K562 (cell line): ENCODE data around the gene UBE2V1. TPM values are rescaled to one million over a fixed set of nuclear protein-coding genes. Genes with fewer than 3 reads are reported as not detected.
A peak's percentile ranks its signal among the peaks of the same experiment; 100 is the strongest.

Experiments
- BCOR ChIP-seq: fragments of 450-650 bp; IDR thresholded peaks from 2 replicates; pipeline ENCODE4 v1.6.1; 2016
- HDAC3 ChIP-seq: fragments of 450-650 bp; IDR thresholded peaks from 2 replicates; pipeline ENCODE4 v1.6.1; 2018; ENCODE audit warnings: borderline replicate concordance, mild to moderate bottlenecking, moderate library complexity; ENCODE audit not compliant: partially characterized antibody
- SOX6 ChIP-seq: fragments of 450-650 bp; IDR thresholded peaks from 2 replicates; pipeline ENCODE4 v1.6.1; 2014; ENCODE audit warnings: mild to moderate bottlenecking
- TAF7 ChIP-seq: fragments of 450-650 bp; IDR thresholded peaks from 2 replicates; pipeline ENCODE4 v1.6.1; 2016; ENCODE audit warnings: missing genetic modification characterization, missing compliant biosample characterization
- polyA plus RNA-seq, 8 experiments: library from polyadenylated mRNA; depleted of rRNA in 4 of 8; stranded (reverse) in 5 of 8; unstranded in 3 of 8; fragments of >200 nt; fragmentation: Nextera tagmentation in 2 of 8; fragmentation: Illumina TruSeq in 1 of 8; extraction: Ambion mirVana in 2 of 8; extraction: Trizol in 1 of 8; gene quantifications; 2 replicates each; pipeline versions ENCODE4 v1.2.1 to v1.2.3, GENCODE V29; 2011 to 2014; ENCODE audit warnings: inconsistent platforms in 1 of 8, missing spikeins in 1 of 8
- total RNA-seq, 7 experiments: library from RNA; depleted of rRNA in 6 of 7; stranded (reverse); fragments of >200 nt in 6 of 7; fragmentation: Illumina TruSeq in 2 of 7; extraction: Trizol in 2 of 7; gene quantifications; 2 replicates each; pipeline versions ENCODE4 v1.2.1 to v1.2.3, GENCODE V29; 2011 to 2021; ENCODE audit warnings: low replicate concordance in 1 of 7
- TF ChIP-seq, protein P1 (sequence below), 2 experiments: IDR thresholded peaks; 2 replicates each; pipeline ENCODE4 v1.6.1; 2011; ENCODE audit warnings: borderline replicate concordance in 1 of 2, control low read depth in 1 of 2, low read depth in 1 of 2, low read length in 1 of 2, mild to moderate bottlenecking in 1 of 2, mixed read lengths in 1 of 2, moderate library complexity in 1 of 2; ENCODE audit not compliant: insufficient read depth in 1 of 2, insufficient read length in 1 of 2, poor library complexity in 1 of 2, severe bottlenecking in 1 of 2; ENCODE audit errors: extremely low read depth in 1 of 2
- TF ChIP-seq, protein P2 (sequence below): sonication (generic); formaldehyde crosslinking; IDR thresholded peaks from 2 replicates; pipeline ENCODE4 v1.8.0; 2023; ENCODE audit warnings: mild to moderate bottlenecking, missing genetic modification reagents
- TF ChIP-seq, protein P3 (sequence below): fragments of 450-650 bp; conservative IDR thresholded peaks from 2 replicates; pipeline ENCODE4 v1.6.1; 2016; ENCODE audit warnings: missing genetic modification characterization, low read depth, mild to moderate bottlenecking, missing compliant biosample characterization, moderate library complexity

The UBE2V1 gene
- total and polyA plus RNA-seq, 9 of the 15 experiments (the other 6 are each of a cell fraction or from before 2014, with no cell fraction given), result 93.0 to 357 (median 119) TPM

DNA sequence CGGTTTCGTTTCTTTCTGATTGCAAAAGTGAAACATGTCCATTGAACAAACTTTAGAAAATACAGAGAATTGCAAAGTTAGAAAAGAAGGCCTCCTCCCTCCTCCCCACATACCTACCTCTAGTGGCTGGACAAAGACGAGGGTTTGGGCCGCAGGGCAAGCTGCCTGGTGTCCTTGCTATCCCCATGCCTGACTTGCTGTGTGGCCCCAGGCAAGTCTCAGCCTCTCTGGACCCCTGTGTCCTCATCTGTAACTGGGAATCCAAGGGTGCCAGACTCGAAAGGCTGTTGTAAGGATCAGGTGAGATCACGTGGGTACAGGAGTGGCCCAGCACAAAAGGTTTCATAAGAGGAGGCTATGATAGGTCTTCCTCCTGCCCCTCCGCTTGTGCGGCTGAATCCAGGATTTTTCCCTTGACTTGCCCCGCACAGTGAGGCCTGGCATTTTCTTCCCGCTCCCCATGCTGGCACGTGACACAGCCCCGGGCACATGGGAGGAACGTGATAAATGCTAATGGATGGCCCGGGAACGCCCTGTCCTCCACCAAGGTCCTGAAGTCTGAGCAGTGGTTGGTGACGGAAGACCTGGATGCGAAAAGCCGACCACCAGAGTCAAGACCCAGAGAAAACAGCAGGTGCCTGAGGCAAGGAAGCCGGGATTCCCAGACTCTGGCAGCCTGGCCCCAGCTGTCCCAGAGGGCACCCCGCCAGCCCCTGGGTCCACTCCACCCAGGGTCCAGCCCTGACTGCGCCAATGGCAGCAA, 55.8 kb downstream of the UBE2V1 start (continued):
- TF ChIP-seq, protein P1, sequence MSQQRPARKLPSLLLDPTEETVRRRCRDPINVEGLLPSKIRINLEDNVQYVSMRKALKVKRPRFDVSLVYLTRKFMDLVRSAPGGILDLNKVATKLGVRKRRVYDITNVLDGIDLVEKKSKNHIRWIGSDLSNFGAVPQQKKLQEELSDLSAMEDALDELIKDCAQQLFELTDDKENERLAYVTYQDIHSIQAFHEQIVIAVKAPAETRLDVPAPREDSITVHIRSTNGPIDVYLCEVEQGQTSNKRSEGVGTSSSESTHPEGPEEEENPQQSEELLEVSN (IDR thresholded peaks at IDR 0.05; ENCODE audit: borderline replicate concordance in 1 of 2, extremely low read depth in 1 of 2, insufficient read depth in 1 of 2, insufficient read length in 1 of 2, low read depth in 1 of 2, low read length in 1 of 2, poor library complexity in 1 of 2, severe bottlenecking in 1 of 2), result peak in 1 of 2 experiments; percentile 6
- TF ChIP-seq SOX6 (no peak), TAF7 (tag) (no peak), HDAC3 (no peak), BCOR (no peak)
- TF ChIP-seq, protein P2, sequence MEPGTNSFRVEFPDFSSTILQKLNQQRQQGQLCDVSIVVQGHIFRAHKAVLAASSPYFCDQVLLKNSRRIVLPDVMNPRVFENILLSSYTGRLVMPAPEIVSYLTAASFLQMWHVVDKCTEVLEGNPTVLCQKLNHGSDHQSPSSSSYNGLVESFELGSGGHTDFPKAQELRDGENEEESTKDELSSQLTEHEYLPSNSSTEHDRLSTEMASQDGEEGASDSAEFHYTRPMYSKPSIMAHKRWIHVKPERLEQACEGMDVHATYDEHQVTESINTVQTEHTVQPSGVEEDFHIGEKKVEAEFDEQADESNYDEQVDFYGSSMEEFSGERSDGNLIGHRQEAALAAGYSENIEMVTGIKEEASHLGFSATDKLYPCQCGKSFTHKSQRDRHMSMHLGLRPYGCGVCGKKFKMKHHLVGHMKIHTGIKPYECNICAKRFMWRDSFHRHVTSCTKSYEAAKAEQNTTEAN (CRISPR knock-in tag), result no peak
- TF ChIP-seq, protein P3, sequence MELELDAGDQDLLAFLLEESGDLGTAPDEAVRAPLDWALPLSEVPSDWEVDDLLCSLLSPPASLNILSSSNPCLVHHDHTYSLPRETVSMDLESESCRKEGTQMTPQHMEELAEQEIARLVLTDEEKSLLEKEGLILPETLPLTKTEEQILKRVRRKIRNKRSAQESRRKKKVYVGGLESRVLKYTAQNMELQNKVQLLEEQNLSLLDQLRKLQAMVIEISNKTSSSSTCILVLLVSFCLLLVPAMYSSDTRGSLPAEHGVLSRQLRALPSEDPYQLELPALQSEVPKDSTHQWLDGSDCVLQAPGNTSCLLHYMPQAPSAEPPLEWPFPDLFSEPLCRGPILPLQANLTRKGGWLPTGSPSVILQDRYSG (tag), result no peak
